HG03060 (cell line): ENCODE data around the gene FAM216A.
"Not testable (repeated sequence)": the region's sequence is repeated elsewhere in the genome, so short reads cannot be mapped to it uniquely, and the experiment has no call there.

Source experiments
- ATAC-seq: cut with Tn5 transposase; IDR thresholded peaks from one replicate; pipeline ENCODE4 v1.9.1; 2021; ENCODE audit warnings: low read depth, moderate number of reproducible peaks; ENCODE audit not compliant: unreplicated experiment

FAM216A gene

DNA sequence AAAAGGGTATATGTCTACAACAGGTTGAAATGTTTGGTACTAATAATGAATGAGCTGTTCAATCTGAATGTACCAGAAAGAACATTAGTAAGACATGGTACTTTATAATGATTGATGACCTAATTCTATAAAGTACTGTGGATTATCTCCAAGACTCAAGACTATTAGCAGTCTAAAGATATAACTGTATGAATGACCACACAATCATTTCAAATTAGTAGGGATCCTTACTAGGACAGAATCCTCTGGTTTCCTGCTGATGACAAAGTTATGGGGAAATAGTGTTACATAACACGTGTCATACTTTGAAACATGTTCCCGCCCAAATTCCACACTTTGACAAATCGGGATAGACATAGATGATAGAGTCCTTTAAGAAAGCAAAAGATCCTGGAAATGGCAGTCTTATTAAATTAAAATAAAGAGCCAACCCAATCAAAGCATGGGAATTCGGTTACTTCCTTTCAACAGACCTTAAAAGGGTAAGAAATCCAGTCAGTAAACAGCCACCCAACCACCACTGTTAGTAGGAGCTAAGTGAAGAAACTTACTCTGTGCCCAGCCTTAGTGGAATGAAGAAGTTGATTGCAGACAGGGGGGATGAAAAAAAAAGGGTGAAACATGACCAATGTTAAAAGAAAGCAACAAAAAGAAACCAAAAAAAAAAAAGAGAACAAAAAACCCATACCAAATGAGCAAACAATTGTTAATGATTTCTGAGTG lies 30.5 kb downstream of the FAM216A start:
- no peak for ATAC-seq

GRCh38 chr12:110501399-110501751 lies 32.7 kb downstream of the FAM216A start:
- no peak for ATAC-seq

DNA sequence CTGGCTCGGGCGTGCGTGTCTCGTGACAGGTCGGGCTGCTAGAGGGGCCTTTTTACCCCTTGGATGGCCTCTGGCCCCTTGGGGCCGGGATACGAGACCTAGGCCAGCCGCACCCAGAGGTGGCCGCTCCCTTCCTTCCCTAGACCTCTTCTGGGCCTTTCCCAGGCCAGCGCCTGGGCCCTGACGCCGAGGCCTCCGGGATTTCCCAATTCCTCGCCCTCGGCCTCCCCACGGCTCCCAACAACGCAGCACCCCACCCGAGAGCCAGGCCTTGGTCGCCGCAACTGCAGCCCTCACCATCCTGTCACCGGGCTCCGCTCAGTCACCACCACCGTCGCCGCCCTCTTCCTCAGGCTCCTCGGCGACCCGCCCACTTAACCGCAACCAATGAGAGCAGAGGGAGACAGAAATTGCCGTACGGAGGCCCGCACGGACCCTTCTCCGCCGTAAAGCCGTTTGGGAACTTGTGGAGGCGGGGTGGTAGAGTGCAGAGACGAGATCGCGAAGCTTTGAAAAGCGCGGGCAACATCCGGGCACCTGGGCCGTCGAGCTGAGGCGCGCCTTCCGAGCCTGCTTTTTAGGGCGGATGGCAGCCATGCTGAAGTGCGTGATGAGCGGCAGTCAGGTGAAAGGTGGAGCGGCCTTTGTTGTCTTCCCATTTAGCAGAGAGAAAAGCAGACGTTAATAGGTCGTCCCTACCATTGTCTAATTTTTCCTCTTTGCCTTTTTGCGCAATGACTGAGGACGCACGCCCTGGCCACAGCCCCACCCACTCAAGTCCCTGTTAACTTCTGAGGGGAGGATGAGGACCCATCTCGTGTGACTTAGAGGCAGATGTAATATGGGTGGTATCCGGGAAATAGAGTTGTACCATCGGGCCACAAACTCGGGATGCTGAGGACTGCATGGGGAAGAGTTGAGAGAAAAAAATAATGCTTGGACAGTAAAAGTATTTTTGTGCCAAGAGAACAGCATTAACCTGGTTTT lies 33.4 kb downstream of the FAM216A start, which contains the start of the genes RAD9B and VPS29:
Gene RAD9B (plus strand): TSS at position 580 of the 987 bp plus-strand sequence. CDS start 7 bp downstream, at position 587.
Gene VPS29 (minus strand): TSS at position 360 of the 987 bp plus-strand sequence. CDS start 60 bp downstream, at position 300.
- ATAC-seq: peak; percentile 80

DNA sequence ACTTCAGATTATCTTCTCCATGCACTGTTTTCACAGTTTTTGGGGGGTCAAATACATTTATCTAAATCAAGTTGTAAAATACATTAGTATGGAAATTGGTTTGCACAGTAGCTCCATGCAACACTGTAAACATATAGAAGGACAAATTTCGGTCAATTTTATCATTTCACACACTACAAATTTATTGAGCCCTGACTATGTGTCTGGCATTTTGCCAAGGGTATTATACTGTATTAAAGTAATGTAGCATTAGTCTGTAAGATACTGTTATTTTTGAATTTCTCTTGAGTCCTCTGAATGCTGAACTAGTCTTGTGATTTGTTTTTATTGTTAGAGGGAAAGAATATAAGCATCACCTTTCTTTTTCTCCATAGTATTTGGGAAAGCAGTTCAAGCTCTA lies 34.8 kb downstream of the FAM216A start:
- no peak for ATAC-seq

- no peak for ATAC-seq
Observed at GRCh38 chr12:110505332-110505731, 36.7 kb downstream of the FAM216A start.

DNA sequence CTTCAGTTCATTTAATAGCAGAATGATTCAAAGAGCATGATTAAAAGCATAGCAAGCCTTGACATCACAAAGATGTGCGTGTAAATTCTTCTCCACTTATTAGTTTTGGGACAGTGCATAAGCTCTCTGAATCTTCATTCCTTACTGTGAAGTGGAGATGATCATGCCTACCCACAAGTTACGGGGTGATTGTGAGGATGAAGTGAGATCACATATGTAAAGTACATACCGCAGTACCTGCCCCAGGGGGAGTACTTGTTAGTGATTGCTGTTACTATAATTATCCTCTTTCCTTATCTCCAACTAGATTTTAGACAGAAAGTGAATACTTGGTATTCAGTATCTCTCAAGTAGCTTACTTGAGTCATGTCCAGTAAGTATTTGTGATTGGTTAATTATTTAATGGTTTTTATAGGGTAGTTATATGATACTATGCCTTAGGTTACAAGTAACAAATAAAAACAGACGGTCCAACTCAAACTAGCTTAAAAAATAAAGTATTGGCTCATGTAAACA lies 39.5 kb downstream of the FAM216A start:
- ATAC-seq: no peak

- no peak for ATAC-seq
Observed at GRCh38 chr12:110513842-110514241, 45.2 kb downstream of the FAM216A start.

DNA sequence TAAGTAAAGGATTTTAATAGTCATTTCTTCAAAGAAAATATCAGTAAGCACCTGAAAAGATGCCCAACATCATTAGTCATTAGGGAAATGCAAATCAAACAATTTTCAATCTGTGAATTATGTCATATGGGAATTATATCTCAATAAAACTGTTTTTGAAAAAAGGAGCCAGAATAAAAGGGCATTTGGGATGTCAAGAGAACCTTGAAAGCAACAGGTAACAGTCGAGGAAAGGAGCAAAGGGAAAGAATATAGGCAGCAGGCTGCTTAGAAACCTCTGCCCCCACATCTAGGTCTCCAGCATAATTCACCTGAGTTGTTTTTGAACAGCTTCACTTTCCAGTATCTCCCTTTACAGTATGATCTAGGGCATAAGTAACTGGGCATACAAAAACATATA lies 45.7 kb downstream of the FAM216A start:
- no peak for ATAC-seq

DNA sequence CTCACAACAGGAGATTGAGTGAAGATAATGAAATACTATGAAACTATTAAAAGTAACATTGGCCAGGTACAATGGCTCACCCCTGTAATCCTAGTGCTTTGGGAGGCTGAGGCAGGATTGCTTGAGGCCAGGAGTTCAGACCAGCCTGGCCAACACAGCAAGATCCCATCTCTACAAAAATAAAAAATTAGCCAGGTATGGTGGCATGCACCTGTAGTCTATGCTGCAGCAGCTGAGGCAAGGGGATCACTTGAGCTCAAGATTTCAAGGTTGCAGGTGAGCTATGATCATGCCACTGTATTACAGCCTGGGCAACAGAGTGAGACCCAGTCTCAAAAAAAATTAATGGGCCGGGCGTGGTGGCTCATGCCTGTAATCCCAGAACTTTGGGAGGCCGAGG lies 48.4 kb downstream of the FAM216A start:
- no peak for ATAC-seq

DNA sequence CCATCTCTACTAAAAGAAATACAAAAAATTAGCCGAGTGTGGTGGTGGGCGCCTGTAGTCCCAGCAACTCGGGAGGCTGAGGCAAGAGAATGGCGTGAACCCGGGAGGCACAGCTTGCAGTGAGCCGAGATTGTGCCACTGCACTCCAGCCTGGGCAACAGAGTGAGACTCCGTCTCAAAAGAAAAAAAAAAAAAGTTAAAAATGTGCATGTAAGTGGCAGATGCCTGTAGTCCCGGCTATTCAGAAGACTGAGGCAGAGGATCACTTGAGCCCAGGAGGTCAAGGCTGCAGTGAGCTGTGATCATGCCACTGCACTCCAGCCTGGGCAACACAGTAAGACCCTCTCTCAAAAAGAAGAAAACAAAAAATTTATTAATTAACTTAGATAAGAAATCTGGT lies 49.4 kb downstream of the FAM216A start:
- not testable (repeated sequence) for ATAC-seq

DNA sequence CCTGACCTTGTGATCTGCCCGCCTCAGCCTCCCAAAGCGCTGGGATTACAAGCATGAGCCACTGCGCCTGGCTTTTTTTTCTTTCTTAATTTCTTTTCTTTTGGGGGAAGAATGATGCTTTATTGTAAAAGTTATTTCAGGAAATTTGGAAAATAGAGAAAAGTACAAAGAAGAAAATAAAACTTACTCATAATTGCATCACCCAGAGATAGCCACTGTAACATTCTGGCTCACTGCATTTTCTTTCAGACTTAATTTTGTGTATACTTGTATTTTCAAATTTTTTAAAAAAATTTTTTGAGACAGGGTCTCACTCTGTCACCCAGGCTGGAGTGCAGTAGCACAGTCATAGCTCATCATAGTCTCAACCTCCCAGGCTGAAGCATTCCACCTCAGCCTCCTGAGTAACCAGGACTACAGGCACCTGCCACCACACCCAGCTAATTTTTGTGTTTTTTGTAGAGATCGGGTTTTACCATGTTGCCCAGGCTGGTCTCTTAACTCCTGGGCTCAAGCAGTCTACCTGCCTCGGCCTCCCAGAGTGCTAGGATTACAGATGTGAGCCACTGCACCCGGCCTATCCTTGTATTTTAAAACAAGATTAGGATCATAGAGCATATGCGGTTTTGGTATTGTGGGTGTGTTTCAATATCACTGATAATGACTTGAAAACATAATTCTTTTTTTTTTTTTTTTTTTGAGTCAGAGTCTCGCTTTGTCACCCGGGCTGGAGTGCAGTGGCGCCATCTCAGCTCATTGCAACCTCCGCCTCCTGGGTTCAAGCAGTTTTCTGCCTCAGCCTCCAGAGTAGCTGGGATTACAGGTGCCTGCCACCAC lies 52.4 kb downstream of the FAM216A start:
- not testable (repeated sequence) for ATAC-seq

DNA sequence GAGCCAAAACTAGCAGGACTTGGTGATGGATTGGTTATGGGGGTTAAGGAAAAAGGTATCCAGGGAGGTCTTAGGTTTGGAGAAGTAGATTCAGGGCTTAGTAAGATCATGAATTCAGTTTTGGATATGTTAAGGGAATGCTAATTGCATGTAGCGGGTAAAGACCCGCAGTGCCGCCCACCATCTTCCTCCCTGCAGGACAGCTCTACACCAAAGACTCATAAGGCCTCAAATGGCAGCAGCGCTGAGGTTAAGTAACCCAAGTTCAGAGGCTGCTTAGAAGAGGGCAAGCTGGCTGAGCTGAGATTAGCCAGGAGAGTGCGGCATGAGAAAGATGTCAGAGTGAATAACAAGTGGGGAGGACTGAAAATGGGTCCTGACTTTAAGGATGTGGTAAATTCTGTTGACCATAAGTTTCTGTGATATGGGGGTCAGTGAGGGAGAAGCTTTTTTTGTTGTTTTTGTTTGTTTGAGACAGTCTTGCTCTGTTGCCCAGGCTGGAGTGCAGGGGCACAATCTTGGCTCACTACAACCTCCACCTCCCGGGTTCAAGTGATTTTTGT lies 59.7 kb downstream of the FAM216A start:
- no peak for ATAC-seq

DNA sequence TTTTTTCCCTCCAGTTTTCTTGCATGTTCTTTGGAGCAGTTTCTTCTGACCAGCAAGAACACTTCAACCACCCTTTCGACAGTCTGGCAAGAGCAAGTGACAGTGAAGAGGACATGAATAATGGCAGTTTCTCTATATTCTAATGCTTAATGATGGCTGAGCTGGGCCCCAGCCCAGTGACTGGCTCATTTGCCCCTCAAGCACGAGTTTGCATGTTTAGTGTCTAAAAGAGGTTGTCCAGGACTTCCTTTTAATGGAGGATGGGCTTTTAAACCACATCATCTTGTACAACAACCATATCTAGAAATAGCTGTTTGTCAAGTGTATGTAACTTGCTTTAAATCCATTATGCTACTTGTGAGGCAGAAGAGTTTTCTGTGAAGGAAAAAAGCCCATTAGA lies 61.9 kb downstream of the FAM216A start:
- ATAC-seq: no peak

- ATAC-seq: peak; percentile 86
Observed at GRCh38 chr12:110531741-110532333, 63.2 kb downstream of the FAM216A start.

GRCh38 chr12:110532644-110533043 lies 64.0 kb downstream of the FAM216A start:
- no peak for ATAC-seq

- ATAC-seq: no peak
Observed at GRCh38 chr12:110533607-110534006, 65.0 kb downstream of the FAM216A start.

GRCh38 chr12:110534811-110535210 lies 66.2 kb downstream of the FAM216A start:
- ATAC-seq: no peak

GRCh38 chr12:110536834-110537604 lies 68.4 kb downstream of the FAM216A start:
- ATAC-seq: no peak
